ENCODE data around the gene CD81. TPM values are rescaled to one million over a fixed set of nuclear protein-coding genes. Genes with fewer than 3 reads are reported as not detected.

CD81 gene
- total RNA-seq, 2 donors from 2014 or later: 616 to 784 TPM

DNA sequence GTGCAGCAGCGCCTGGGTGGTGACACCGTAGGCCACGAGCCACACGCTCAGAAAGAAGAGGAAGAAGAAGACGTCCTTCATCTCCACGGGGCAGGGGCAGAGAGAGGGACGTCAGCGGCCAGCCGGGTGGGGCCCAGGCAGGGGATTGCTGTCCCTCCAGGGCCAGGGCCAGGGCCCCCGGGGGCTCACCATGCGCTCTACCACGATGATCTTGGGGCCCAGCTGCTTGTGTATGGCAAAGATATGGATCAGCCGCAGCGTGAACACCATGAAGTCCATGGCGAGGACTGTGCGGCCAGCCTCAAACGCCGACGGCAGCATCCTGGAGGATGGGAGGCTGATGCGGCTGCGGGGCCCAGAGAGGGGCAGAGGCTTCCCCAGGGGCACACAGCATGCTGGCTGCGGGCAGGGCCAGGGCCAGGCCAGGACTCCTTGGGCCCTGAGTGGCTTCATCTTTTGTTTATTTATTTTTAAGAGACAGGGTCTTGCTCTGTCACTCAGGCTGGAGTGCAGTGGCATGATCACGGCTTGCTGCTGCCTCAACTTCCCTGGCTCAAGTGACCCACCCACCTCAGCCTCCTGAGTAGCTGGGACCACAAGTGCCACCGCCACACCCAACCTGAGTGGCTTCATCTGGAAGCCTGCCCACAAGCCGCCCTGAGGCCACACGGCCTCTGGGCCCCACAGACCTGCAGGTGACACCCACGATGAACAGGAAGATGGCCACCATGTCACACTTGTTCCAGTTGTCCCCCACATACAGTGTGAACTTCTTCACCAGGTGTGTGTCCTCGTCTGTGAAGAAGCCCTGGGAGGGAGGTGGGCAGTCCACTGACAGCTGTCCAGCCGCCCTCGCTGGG lies 34.6 kb downstream of the CD81 start:
- DNase-seq (ENCODE audit: low spot score): no peak
- intact Hi-C loops (cut with DNase I): no loop called here

DNA sequence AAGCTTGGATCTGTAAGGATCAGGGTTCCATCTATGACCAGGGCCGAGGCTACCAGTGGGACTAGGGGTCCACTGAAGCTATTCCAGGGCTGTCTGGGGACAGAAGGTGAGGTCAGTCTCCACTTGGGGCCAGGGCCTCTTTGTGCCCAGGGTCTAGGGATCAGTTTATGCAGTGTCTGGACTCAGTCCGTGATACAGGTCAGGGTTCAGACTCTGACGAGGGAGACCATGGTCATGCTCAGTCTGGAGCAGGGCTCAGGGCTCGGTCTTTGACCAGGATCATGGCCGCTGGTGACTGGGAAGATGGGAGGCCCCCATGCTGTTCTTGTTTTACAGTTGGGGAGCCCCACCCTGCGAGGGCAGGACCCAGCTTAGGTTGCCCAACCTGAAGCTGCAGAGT lies 35.2 kb downstream of the CD81 start:
- no peak for DNase-seq (ENCODE audit: low spot score)
- intact Hi-C loops (cut with DNase I): no loop called here

DNA sequence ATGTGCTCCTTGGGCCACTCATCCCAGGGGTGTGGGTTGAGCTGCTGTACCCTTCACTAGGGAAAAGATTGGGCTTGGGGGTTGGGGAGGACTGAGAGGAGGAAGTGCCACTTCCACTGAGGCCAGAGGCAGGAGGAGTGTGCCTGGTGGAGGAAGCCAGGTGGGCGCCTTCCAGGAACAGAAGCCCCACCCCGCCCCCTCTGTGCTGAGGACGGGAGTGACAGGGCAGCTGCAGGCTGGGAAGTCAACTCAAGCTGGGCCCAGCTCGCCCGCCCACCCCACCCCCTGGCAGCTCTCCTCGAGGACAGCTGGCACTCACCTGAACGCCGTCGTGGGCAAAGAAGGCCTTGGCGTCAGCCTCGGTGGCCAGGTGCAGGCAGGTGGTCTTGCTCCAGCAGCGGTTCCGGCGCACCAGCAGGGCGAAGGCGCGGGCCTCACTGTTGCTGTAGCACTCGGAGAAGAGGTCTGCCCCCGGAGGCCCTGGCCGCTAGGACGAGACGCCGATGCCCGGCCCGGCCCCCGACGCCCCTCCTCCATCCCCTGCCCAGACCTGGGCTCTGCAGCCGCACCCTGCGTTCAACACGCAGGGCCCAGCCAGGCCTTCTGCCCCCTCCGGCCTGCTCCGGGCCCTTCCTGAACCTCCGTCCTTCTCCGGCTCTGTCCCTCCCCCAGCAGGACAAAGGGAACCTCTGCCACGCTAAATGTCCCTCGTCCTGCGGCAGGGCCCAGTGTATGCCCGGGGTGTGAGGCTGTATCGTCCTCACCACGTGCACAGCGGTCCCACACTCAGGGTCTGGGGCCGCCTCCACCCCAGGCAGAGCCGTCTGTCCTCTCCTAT lies 36.9 kb downstream of the CD81 start:
- DNase-seq (ENCODE audit: low spot score): no peak
- intact Hi-C loops (cut with DNase I): no loop called here

DNA sequence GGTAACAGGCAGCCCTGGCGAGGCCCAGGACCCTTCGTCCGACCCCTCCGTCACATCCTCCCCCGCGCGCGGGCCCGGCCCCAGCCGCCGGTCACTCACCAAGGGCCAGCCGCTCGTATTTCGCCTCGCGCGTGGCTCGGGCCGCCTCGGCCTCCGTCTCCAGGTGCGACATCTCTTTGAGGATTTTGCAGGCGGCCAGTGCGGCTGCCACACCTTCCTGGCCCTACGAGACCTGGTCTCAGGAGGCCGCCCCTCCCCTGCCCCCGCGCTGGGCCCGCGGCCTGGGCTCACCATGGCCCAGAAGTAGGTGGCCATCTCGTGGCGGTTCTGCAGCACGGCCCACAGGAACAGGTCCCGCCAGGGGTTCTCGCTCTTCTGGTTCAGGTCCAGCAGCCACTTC lies 37.5 kb downstream of the CD81 start:
- intact Hi-C loops (cut with DNase I): no loop called here
- DNase-seq (ENCODE audit: low spot score): no peak

DNA sequence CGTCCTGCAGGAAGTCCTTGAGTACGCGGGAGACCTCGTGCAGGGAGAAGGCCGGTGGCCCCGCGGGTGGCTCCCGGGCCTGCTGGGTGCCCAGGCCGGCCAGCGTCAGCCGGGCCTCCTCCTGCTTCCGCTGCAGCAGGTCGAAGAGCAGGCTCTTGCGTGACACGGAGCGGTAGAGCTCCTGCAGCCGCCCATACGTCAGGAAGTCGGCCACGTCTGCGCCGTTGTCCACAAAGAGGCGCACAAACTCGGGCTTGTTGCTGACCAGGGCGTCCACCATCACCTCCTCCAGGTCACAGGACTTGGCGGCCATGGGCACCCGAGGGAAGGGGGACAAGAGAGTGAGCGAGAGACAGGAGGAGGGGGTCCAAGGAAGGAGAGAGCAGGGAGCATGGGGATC lies 38.1 kb downstream of the CD81 start:
- intact Hi-C loops (cut with DNase I): no loop called here
- DNase-seq (ENCODE audit: low spot score): no peak

DNA sequence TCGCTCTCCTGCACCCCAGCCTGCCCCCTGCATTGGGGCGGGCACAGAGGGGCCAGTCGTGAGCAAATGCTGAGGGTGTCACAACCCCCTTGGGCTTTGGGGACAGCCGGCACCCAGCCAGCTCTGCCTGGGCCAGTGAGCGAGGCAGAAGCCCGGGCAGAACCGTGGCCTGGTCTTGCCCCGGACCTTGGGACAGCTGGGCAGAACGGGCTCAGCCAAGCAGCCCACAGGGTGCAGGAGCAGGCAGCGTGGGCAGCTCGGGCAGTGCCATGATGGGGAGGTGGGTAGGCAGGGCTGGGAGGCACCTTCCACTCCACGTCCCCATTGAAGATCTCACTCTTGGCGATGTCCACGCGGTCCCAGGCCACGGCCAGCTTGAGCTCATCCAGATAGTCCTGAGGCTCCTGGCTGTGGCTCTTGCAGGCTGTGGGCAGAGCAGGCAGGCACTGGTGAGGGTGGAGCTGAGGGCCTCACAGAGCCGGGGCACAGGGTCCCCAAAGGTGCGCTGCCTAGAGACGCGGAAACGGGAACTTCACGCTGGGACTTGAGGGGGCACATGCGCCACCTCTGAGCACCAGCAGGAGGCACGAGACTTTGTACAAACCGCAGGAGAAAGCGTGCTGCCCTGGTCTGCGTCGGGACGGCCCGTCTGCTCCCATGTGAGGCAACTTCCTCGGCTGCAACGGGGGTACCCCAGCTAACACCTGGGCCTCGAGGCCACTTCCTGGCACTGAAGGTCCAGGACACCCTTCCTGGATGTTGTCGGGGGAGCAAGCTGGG lies 38.7 kb downstream of the CD81 start:
- DNase-seq (ENCODE audit: low spot score): no peak
- intact Hi-C loops (cut with DNase I): no loop called here

DNA sequence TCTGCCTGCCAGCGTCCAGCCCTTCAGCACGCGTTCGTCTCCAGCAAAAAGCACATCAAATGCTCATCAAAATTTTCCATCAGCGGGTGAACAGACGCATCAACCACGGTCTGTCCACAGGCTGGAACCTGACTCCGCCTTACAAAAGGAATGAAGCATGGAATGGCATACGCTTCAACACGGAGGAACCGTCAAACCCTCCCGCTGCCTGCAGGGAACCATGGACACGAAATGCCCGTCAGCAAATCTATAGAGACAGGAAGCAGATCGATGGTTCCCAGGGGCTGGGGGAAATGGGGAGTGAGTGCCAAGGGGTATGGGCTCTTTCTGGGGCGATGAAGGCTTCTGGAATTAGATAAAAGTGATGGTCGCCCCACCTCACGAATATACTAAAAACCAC lies 39.7 kb downstream of the CD81 start:
- no peak for DNase-seq (ENCODE audit: low spot score)
- intact Hi-C loops (cut with DNase I): no loop called here

DNA sequence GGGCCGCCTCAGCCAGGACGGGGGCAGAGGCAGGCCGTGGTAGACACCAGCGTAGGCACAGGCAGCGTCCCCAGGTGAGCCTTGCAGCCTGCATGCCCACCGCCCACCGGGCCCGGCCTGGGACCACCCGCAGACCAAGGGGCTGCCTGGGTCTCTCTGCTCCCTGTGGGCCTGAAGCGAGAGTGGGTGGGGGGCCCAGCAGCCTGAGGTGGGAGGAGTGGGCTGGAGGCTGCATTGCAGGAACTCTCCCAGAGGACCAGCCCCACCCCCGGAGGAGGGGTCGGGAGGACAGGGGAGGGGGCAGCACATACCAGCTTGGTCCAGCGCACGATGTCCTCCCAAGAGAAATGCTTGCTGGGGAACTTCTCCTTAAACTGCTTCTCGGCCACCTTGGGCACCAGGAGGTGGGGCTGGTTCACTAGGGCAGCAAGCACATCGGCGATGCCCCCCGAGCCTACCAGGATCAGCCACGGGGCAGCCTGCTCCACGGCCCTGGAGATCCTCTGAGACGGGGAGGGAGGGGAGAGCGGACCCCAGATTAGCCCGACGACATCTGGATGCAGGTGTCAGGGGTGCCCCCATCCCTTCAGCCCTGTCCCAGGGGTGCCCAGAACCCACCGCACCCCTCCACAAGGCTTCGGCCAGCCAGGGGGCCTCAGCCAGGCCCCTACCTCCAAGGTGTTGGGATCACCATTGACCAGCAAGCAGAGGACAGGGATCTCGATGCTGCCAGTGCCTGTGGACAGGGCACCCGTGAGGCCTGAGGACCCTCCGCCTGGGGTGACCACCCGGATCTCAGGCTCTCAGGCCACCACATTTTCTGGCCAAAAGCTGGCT lies 41.0 kb downstream of the CD81 start:
- intact Hi-C loops (cut with DNase I): no loop called here
- no peak for DNase-seq (ENCODE audit: low spot score)

DNA sequence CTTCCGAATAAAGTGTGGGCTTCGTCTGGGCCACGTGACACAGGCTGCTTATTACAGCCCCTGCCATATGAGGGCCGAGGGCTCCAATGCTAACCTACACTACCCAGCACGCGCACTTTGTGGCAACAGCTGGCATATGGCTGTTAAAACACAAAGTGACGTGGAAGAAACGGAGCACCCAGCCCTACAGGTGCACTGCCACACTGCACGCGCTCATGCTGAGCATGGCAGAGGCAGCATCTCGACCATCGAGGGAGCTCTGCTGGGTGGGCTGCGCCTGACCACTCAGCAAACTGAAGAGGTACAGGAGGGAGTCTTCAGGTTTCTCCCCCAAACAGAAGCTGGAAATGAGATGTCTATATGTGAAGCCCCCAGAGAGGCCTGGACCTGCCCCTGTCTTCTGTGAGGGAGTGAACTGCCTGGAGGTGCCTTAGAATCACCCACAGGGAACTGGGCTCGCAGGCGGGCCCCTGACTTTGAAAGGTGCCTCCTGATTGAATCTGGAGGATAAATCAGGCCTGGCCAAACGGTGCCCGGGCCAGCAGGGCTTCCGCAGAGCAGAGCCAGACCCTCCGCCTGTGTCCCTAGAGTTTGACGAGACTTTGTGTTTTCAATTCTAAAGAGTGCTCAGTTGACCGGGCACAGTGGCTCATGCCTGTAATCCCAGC lies 41.7 kb downstream of the CD81 start:
- no peak for DNase-seq (ENCODE audit: low spot score)
- intact Hi-C loops (cut with DNase I): no loop called here

DNA sequence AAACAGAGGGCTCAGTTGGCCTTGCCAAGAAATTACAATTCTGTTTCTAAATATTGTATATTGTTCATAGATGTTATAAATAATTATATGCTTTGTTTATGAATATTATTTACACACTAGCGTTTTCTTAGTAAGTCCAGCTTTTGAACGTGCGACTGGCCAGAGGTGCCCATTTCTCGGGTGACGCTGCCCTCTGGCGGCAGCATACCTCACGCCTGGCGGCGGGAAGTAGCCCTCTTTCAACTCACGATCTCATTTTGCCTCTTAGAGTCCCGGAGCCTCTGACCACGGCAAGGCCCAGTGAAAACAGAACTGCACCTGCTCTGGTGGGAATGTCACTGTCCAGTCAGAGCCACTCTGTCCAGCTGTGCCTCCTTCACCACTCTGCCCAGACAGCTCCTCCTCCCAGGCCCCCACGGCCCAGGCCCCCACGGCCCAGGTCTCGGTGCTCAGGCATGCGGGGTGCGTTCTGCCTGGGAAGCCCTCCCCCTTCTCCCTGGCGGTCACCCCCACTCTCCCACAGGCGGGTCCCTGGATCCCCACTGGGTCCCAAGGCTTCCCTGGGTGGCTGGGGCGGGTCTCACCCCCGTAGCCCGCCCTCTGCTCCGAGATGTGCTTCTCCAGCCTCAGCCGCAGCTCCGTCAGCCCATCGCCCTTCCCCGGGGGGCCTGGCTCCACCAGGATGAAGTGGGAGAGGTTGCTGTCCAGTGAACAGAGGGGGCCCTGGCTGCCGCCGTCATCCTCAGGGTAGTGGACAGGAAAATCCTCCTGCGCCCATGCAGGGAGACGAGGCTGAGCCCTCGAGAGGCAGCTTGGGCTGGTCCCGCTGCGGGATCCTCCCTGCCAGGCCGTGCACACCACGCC lies 42.8 kb downstream of the CD81 start:
- intact Hi-C loops (cut with DNase I): loop anchor here (2.0 kb wide), 2 partner anchors 115 to 223 kb away; no protein-coding TSS in a partner anchor
- peak; percentile 95 for DNase-seq (ENCODE audit: low spot score)

DNA sequence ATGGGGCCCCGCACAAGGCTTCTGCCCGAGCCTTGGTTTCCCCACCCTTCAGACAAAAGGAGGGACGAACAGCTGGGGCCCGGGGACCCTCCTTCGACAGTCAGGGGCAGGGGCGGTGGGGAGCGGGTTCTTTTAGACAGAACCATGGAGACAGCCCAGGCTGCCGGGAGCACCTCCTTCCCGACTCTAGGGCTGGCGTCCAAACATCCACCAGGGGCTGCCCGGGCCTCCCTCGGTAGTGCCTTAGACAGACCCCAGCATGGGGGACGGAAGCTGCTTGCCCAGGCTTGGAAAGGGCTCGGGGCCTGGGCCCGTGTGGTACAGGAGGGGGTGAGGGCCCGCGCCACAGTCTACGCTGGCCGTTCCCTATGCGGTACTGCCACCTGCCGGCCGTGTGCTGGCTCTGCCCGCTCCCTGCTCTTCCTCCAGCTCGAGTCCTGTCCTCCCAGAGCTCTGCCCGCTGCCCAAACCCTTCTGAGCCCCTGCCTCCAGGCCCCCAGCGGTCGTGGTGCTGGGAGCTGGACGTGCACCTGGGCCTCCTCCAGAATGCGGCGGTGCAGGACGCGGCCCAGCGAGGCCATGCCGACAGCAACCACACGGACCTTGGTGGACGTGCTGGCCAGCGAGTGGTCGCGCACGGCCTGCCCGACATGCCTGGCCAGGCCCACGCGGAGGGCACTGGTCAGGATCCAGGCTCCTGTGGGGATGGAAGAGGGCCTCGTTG lies 43.6 kb downstream of the CD81 start:
- peak; percentile 93 for DNase-seq (ENCODE audit: low spot score)
- intact Hi-C loops (cut with DNase I): loop anchor here (2.0 kb wide), 2 partner anchors 116 to 224 kb away; no protein-coding TSS in a partner anchor

DNA sequence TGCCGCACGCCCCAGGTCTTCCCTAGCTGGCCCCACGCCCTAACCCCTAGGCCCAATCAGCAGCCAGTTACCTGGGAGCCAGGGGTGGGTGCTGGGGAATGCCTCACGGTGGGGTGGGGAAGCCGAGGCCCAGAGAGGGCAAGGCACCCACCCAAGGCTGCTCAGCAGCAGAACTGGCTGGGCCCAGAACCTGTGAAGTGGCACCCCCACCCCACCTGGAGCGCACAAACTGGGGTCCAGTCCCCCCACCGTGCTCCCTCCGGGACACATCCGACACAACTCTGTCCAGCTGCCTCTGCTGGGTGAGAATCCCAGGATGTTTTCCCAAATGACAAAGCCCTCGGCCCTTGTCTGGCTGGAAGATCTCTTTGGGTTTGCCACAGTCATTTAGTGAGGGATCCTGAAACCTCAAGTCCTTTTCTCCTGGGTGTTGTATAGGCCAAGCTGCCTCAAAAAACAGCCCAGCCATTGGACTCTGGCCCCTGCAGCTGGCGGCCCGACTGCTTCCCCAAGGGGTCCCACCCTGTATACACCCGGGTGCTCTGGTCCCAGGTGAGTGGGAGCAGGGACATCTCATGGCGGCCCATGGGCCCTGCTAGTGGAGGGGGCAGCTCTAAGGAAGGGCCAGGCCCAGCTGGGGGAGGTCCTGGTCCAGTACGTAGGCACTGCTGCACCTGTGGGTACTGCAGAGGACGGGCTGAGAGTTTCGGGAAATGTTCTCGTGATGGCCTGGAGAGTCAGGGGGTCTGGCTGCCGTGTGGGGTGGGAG lies 44.3 kb downstream of the CD81 start:
- intact Hi-C loops (cut with DNase I): loop anchor here (2.0 kb wide), 2 partner anchors 117 to 225 kb away; no protein-coding TSS in a partner anchor
- DNase-seq (ENCODE audit: low spot score): no peak

DNA sequence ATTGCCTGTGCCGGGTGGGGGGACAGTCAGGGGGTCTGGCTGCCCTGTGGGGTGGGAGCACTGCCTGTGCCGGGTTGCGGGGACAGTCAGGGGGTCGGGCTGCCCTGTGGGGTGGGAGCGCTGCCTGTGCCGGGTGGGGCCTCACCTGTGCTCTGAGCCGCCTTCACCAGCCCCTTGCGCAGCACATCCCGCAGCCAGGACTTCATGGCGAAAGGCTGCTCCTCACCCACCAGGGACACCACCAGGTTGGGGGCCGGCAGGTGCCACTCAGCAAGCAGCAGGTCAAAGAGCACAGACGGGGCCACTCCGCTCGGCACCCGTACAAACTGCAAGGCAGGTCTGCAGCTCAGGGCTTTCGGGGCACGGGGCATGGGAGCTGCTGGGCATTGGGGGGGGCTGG lies 44.9 kb downstream of the CD81 start:
- intact Hi-C loops (cut with DNase I): loop anchor here (2.0 kb wide), 2 partner anchors 117 to 225 kb away; no protein-coding TSS in a partner anchor
- no peak for DNase-seq (ENCODE audit: low spot score)

DNA sequence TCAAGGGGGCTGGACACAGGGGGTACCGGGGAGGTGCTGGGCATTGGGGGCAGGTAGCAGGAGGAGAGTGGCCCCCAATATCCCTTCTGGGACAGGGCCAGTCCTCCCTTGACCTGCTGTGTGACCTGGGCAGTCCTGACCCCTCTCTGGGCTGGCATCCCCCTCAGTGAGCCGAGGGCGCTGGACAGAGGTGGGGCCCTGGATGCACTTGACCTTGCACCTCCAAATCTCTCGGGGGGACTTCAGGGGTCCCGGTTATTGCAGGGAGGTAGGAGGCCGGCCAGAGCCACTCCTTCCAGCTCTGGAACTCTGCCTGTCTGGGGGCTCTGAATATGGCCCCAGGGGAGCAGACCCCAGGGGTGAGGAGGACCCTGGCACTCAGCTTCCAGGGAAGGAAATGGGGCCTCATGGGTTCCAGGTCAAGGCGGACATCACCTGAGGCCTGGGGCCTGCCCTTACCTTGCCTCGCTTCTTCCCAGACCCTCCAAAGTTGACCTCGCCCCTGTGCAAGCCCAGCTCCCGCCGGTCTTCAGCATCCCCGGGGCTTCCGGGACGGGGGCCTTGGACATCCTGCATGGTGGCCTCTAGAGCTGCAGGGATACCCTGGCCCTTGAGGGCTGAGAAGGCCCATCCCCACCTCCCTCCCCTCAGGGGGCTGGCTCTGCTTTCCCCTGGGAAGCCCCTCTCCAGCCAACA lies 45.5 kb downstream of the CD81 start:
- intact Hi-C loops (cut with DNase I): no loop called here
- DNase-seq (ENCODE audit: low spot score): no peak
